ENCODE results near the gene SUMO3. TPM values are rescaled to one million over a fixed set of nuclear protein-coding genes. Genes with fewer than 3 reads are reported as not detected.
A peak's percentile ranks its signal among the peaks of the same experiment; 100 is the strongest.

The SUMO3 gene
- total and polyA plus RNA-seq, 10 of the 15 experiments (the other 5 are each of a cell fraction or from before 2014, with no cell fraction given): 14.3 to 164 (median 89.9) TPM

DNA sequence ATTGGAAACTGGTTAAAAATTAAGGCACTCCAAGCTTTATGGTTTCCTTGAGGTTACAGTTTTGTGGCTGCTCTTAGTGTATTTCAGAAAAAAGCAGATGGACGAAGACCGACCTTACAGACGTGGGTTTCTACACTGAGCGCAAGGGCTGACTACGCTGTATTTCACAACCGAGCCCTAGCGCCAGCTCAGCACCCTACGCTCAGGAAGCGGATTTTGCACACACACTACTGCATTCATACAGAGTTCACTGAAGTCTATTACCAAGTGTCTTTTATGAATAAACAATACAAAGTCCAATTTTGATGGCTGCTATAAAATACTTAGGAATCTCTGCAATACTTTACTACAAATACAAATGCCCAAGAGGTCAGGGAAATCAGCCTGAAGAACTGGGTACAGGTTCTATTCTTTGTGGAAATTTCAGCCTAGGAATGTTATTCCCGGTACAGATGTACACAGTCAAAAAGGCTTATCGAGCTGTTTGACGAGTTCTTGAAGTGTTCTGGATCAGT is 31.8 kb upstream of the SUMO3 start:
- Histone ChIP-seq H3K79me2 (ENCODE audit: control insufficient read depth, insufficient read depth, low read length) (no peaks in the 10 kb centered on the region), H3K4me3 (no peak overlapping the region), H3K27ac (ENCODE audit: control insufficient read depth, insufficient read depth) (no peak overlapping the region), H3K4me2 (ENCODE audit: control insufficient read depth, insufficient read depth) (no peak overlapping the region), H3K27me3 (replicated peaks in 1 of 2; ENCODE audit: control insufficient read depth in 2 of 2, insufficient read depth in 2 of 2, low read length in 1 of 2) (no peaks in the 10 kb centered on the region; a peak in 1 of 4 replicates), H3K9ac (ENCODE audit: control insufficient read depth, insufficient read depth, low read length) (no peak overlapping the region), H3K4me1 (ENCODE audit: control insufficient read depth, insufficient read depth, low read length) (no peaks in the 10 kb centered on the region; the same call in 1 of the 2 replicates), H4K20me1 (ENCODE audit: control insufficient read depth, insufficient read depth) (no peaks in the 10 kb centered on the region), H3K9me3 (replicated peaks; ENCODE audit: control insufficient read depth, insufficient read depth, low read length) (no peaks in the 10 kb centered on the region), H3K36me3 (ENCODE audit: control insufficient read depth in 2 of 2, insufficient read depth in 2 of 2, low read length in 1 of 2) (peaks cover 0 to 23% of the 10 kb centered on the region in 2 experiments; a peak in 2 of 4 replicates), H2AFZ (ENCODE audit: control insufficient read depth, low read depth, low read length) (no peak overlapping the region)
- intact Hi-C loops (cut with micrococcal nuclease; ENCODE audit: unreplicated experiment) (no loop called here), in situ Hi-C loops (cut with MboI) (no loop called here)
- WGBS (ENCODE audit: insufficient coverage, insufficient replicate concordance, low lambda C conversion rate, missing lambda C conversion rate): 96% methylated on average over 12 of the region's 12 CpGs
- RAD21 ChIA-PET (ENCODE audit: unreplicated experiment): no interaction called here
- SMC1A ChIA-PET (ENCODE audit: uncharacterized antibody, unreplicated experiment): no interaction called here
- POLR2A ChIA-PET: no interaction called here
- FAIRE-seq (no peak), DNase-seq (ENCODE audit: low read depth, low spot score) (no peak), ATAC-seq (no peak)
- TSS peak; percentile 59 for BruUV-seq (replicated peaks)
- TF ChIP-seq, protein P1, sequence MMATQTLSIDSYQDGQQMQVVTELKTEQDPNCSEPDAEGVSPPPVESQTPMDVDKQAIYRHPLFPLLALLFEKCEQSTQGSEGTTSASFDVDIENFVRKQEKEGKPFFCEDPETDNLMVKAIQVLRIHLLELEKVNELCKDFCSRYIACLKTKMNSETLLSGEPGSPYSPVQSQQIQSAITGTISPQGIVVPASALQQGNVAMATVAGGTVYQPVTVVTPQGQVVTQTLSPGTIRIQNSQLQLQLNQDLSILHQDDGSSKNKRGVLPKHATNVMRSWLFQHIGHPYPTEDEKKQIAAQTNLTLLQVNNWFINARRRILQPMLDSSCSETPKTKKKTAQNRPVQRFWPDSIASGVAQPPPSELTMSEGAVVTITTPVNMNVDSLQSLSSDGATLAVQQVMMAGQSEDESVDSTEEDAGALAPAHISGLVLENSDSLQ (IDR thresholded peaks at IDR 0.05): no peak
- no peak for TF ChIP-seq RFX5 (IDR thresholded peaks at IDR 0.05; ENCODE audit: low read depth, low read length)
- TF ChIP-seq, protein P2, sequence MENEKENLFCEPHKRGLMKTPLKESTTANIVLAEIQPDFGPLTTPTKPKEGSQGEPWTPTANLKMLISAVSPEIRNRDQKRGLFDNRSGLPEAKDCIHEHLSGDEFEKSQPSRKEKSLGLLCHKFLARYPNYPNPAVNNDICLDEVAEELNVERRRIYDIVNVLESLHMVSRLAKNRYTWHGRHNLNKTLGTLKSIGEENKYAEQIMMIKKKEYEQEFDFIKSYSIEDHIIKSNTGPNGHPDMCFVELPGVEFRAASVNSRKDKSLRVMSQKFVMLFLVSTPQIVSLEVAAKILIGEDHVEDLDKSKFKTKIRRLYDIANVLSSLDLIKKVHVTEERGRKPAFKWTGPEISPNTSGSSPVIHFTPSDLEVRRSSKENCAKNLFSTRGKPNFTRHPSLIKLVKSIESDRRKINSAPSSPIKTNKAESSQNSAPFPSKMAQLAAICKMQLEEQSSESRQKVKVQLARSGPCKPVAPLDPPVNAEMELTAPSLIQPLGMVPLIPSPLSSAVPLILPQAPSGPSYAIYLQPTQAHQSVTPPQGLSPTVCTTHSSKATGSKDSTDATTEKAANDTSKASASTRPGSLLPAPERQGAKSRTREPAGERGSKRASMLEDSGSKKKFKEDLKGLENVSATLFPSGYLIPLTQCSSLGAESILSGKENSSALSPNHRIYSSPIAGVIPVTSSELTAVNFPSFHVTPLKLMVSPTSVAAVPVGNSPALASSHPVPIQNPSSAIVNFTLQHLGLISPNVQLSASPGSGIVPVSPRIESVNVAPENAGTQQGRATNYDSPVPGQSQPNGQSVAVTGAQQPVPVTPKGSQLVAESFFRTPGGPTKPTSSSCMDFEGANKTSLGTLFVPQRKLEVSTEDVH (IDR thresholded peaks at IDR 0.05; ENCODE audit: low read depth, partially characterized antibody): no peak
- CTCF ChIA-PET: no interaction called here
